PFSK-1 (cell line): ENCODE data around the gene COG1. TPM values are rescaled to one million over a fixed set of nuclear protein-coding genes. Genes with fewer than 3 reads are reported as not detected.

Experiments
- FOXP2 ChIP-seq: optimal IDR thresholded peaks from 2 replicates; pipeline ENCODE3; 2011; ENCODE audit warnings: borderline replicate concordance, control low read depth, inconsistent platforms; ENCODE audit not compliant: insufficient read depth; ENCODE audit errors: extremely low read length, extremely low read depth
- POLR2AphosphoS5 ChIP-seq: IDR thresholded peaks from 2 replicates; pipeline ENCODE4 v1.6.1; 2012; ENCODE audit warnings: low read depth, mild to moderate bottlenecking, control low read depth, low read length, moderate library complexity
- SIN3A ChIP-seq: IDR thresholded peaks from 2 replicates; pipeline ENCODE4 v1.6.1; 2012; ENCODE audit warnings: mild to moderate bottlenecking, low read length, moderate library complexity, borderline replicate concordance; ENCODE audit not compliant: insufficient read depth
- TAF1 ChIP-seq: IDR thresholded peaks from 2 replicates; pipeline ENCODE4 v1.6.1; 2012; ENCODE audit warnings: low read length, control low read depth, borderline replicate concordance; ENCODE audit not compliant: insufficient read depth
- polyA plus RNA-seq: library from polyadenylated mRNA; unstranded; fragments of >200 nt; gene quantifications from one replicate; pipeline ENCODE4 v1.2.1, GENCODE V29; 2012; ENCODE audit warnings: low read depth, missing spikeins; ENCODE audit not compliant: insufficient read length
- TF ChIP-seq, protein P1 (sequence below), 2 experiments: IDR thresholded peaks; 2 replicates each; pipeline versions ENCODE4 v1.6.1 to v1.8.0; 2011 to 2012; ENCODE audit warnings: low read depth in 2 of 2, low read length in 2 of 2, control low read depth in 1 of 2, inconsistent platforms in 1 of 2, mild to moderate bottlenecking in 1 of 2, moderate library complexity in 1 of 2; ENCODE audit not compliant: insufficient read depth in 1 of 2

Gene COG1, protein sequence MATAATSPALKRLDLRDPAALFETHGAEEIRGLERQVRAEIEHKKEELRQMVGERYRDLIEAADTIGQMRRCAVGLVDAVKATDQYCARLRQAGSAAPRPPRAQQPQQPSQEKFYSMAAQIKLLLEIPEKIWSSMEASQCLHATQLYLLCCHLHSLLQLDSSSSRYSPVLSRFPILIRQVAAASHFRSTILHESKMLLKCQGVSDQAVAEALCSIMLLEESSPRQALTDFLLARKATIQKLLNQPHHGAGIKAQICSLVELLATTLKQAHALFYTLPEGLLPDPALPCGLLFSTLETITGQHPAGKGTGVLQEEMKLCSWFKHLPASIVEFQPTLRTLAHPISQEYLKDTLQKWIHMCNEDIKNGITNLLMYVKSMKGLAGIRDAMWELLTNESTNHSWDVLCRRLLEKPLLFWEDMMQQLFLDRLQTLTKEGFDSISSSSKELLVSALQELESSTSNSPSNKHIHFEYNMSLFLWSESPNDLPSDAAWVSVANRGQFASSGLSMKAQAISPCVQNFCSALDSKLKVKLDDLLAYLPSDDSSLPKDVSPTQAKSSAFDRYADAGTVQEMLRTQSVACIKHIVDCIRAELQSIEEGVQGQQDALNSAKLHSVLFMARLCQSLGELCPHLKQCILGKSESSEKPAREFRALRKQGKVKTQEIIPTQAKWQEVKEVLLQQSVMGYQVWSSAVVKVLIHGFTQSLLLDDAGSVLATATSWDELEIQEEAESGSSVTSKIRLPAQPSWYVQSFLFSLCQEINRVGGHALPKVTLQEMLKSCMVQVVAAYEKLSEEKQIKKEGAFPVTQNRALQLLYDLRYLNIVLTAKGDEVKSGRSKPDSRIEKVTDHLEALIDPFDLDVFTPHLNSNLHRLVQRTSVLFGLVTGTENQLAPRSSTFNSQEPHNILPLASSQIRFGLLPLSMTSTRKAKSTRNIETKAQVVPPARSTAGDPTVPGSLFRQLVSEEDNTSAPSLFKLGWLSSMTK
- 44.9 TPM for polyA plus RNA-seq

DNA sequence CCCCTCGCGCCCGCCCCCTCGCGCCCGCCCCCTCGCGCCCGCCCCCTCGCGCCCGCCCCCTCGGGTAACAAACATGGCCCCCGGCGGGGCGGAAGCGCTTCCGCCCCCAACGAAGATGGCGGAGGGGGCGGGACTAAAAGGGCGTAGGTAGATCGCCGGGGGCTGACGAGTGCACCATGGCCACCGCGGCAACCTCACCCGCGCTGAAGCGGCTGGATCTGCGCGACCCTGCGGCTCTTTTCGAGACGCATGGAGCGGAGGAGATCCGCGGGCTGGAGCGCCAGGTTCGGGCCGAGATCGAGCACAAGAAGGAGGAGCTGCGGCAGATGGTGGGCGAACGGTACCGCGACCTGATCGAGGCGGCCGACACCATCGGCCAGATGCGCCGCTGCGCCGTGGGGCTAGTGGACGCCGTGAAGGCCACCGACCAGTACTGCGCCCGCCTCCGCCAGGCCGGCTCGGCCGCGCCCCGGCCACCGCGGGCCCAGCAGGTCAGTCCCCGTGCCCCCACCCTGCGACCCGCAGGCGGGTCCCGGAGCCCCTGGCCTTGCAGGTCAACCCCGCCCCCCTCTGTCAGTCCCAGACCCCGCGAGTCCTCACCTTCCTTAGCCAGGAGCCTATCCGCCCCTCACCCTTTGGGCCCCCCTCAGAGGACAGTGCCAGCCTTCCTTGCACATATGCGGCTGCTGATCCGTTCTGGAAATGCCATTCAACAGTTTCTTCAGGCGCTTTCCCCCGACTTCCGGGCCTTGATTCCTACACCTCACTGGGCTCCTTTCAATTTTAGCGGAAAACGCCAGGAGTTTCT is at the start of gene COG1:
COG1 (plus strand) TSS at position 162 of the 808 bp plus-strand sequence; CDS start at position 177, 15 bp downstream.
- TF ChIP-seq, protein P1, sequence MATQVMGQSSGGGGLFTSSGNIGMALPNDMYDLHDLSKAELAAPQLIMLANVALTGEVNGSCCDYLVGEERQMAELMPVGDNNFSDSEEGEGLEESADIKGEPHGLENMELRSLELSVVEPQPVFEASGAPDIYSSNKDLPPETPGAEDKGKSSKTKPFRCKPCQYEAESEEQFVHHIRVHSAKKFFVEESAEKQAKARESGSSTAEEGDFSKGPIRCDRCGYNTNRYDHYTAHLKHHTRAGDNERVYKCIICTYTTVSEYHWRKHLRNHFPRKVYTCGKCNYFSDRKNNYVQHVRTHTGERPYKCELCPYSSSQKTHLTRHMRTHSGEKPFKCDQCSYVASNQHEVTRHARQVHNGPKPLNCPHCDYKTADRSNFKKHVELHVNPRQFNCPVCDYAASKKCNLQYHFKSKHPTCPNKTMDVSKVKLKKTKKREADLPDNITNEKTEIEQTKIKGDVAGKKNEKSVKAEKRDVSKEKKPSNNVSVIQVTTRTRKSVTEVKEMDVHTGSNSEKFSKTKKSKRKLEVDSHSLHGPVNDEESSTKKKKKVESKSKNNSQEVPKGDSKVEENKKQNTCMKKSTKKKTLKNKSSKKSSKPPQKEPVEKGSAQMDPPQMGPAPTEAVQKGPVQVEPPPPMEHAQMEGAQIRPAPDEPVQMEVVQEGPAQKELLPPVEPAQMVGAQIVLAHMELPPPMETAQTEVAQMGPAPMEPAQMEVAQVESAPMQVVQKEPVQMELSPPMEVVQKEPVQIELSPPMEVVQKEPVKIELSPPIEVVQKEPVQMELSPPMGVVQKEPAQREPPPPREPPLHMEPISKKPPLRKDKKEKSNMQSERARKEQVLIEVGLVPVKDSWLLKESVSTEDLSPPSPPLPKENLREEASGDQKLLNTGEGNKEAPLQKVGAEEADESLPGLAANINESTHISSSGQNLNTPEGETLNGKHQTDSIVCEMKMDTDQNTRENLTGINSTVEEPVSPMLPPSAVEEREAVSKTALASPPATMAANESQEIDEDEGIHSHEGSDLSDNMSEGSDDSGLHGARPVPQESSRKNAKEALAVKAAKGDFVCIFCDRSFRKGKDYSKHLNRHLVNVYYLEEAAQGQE (IDR thresholded peaks at IDR 0.05; ENCODE audit: insufficient read depth in 1 of 2, low read depth in 2 of 2, low read length in 2 of 2) = 0 out of 4 replicates have a peak, but pooled peaks of 1 of the 2 experiments have one; percentile 11
- TF ChIP-seq POLR2AphosphoS5 (peak; percentile 65), TAF1 (peak; percentile 59; the same call in 1 of the 2 replicates), FOXP2 (peak; percentile 43), SIN3A (0 out of 2 replicates have a peak, but pooled peaks have one; percentile 48)

DNA sequence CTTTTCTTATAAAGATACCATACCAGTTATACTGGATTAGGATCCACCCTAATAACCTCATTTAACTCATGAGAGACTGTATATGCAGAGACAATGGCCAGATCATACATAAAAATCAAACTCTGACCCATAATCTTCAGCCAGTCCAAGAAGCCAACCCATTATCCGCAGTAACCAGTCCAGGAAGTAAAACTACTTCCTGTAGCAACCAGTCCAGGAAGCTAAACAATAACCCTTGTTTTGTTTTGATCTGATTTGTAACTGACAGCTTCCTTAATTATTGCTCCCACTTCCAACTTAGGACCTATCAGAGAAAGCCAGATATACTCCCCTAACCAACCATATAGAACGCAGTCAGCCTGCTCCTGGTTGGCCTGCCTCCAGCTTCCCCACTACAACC is 47.2 kb upstream of the COG1 start:
- TF ChIP-seq, protein P1 (IDR thresholded peaks at IDR 0.05; ENCODE audit: insufficient read depth in 1 of 2, low read depth in 2 of 2, low read length in 2 of 2) = no peak
- TF ChIP-seq POLR2AphosphoS5 (no peak), SIN3A (no peak), FOXP2 (no peak), TAF1 (no peak)

DNA sequence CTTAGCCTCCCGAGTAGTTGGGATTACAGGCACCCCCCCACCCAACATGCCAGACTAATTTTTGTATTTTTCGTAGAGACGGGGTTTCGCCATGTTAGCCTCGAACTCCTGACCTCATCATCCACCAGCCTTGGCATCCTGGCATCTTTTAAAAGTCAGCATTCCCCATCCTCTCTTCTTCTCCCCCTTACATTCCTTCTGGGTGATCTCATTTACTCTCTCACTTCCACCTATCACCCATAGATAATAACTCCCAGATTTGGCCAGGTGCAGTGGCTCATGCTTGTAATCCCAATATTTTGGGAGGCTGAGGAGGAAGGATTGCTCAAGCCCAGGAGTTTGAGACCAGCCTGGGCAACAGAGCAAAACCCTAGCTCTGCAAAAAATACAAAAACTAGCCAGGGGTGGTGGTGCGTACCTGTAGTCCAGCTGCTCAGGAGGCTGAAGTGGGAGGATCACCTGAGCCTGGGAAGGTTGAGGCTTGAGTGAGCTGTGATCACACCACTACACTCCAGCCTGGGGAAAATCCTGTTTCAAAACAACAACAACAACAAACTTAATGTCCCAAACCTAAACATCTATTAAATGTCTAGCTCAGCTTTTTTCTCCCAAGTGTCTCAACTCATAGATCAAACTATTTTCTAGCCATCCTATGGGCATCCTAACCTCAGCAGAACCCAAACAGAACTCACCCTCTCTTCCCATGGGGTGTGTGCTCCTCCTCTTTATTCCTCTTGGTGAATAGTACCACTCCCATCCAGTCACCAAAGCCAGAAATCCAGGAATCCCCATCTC is 44.1 kb upstream of the COG1 start:
- TF ChIP-seq TAF1 = no peak
- no peak for TF ChIP-seq POLR2AphosphoS5
- no peak for TF ChIP-seq FOXP2
- no peak for TF ChIP-seq SIN3A
- TF ChIP-seq, protein P1 (IDR thresholded peaks at IDR 0.05; ENCODE audit: insufficient read depth in 1 of 2, low read depth in 2 of 2, low read length in 2 of 2) = no peak
